Chondrocyte (in vitro differentiated cells): ENCODE measurements around the gene ESR2. TPM values are rescaled to one million over a fixed set of nuclear protein-coding genes. Genes with fewer than 3 reads are reported as not detected.

Source experiments
- DNase-seq: peaks from one replicate; pipeline ENCODE4 v3.0.0; 2021; ENCODE audit warnings: mixed read lengths, low spot score
- H3K27ac Mint-ChIP-seq: one replicate; pipeline ENCODE4 v1.8.0; 2021; ENCODE audit warnings: mild to moderate bottlenecking, moderate library complexity, mixed read lengths; ENCODE audit not compliant: unreplicated experiment
- H3K27me3 Mint-ChIP-seq: 2 replicates; pipeline ENCODE4 v1.8.0; 2021; ENCODE audit warnings: low read depth, mixed read lengths
- H3K36me3 Mint-ChIP-seq: 2 replicates; pipeline ENCODE4 v1.8.0; 2021; ENCODE audit warnings: low read depth, mixed read lengths
- H3K4me1 Mint-ChIP-seq: 2 replicates; pipeline ENCODE4 v1.8.0; 2021; ENCODE audit warnings: low read depth, mild to moderate bottlenecking, mixed read lengths
- H3K4me3 Mint-ChIP-seq: one replicate; pipeline ENCODE4 v1.8.0; 2021; ENCODE audit warnings: mild to moderate bottlenecking, moderate library complexity, mixed read lengths; ENCODE audit not compliant: unreplicated experiment
- H3K9me3 Mint-ChIP-seq: 2 replicates; pipeline ENCODE4 v1.8.0; 2021; ENCODE audit warnings: low read depth, mixed read lengths
- CTCF ChIP-seq: fragments of 200-600 bp; sonication (generic); IDR thresholded peaks from 2 replicates; pipeline ENCODE4 v1.5.0; 2021; ENCODE audit warnings: antibody characterized with exemption, mild to moderate bottlenecking, moderate library complexity
- total RNA-seq: library from RNA; stranded (reverse); gene quantifications from 3 replicates; pipeline ENCODE4 v1.2.1, GENCODE V29; 2021

ESR2 gene
- total RNA-seq, 1 donor from 2014 or later, result not detected

GRCh38 chr14:64149921-64150320 lies 144.2 kb downstream of the ESR2 start:
- no peaks in the 10 kb centered on the region for H3K9me3 Mint-ChIP-seq

GRCh38 chr14:64147126-64147790 lies 146.9 kb downstream of the ESR2 start:
- Mint-ChIP-seq H3K27me3 (no peaks in the 10 kb centered on the region), H3K4me1 (peaks cover 9% of the 10 kb centered on the region), H3K36me3 (peaks cover 3% of the 10 kb centered on the region), H3K4me3 (no peak overlapping the region), H3K27ac (peak overlapping the region; percentile 59), H3K9me3 (no peaks in the 10 kb centered on the region)
- TF ChIP-seq CTCF, result no peak
- DNase-seq, result no peak

More at GRCh38 chr14:64149921-64150320, 144.2 kb downstream of the ESR2 start:
- H3K36me3 Mint-ChIP-seq, result no peaks in the 10 kb centered on the region
- H3K4me1 Mint-ChIP-seq, result peaks cover 9% of the 10 kb centered on the region
- DNase-seq, result no peak
- no peaks in the 10 kb centered on the region for H3K27me3 Mint-ChIP-seq
- H3K4me3 Mint-ChIP-seq, result no peak overlapping the region
- TF ChIP-seq CTCF, result no peak
- no peak overlapping the region for H3K27ac Mint-ChIP-seq

GRCh38 chr14:64137657-64138290 lies 156.4 kb downstream of the ESR2 start:
- no peaks in the 10 kb centered on the region for H3K4me1 Mint-ChIP-seq
- DNase-seq, result no peak
- peak; percentile 51 for TF ChIP-seq CTCF
- H3K27ac Mint-ChIP-seq, result no peak overlapping the region
- H3K36me3 Mint-ChIP-seq, result peaks cover 8% of the 10 kb centered on the region
- H3K27me3 Mint-ChIP-seq, result no peaks in the 10 kb centered on the region
- no peaks in the 10 kb centered on the region for H3K9me3 Mint-ChIP-seq
- no peak overlapping the region for H3K4me3 Mint-ChIP-seq

- no peaks in the 10 kb centered on the region for H3K4me1 Mint-ChIP-seq
- H3K36me3 Mint-ChIP-seq, result peaks cover 9% of the 10 kb centered on the region
- H3K9me3 Mint-ChIP-seq, result peaks cover 7% of the 10 kb centered on the region
- TF ChIP-seq CTCF, result no peak
- H3K4me3 Mint-ChIP-seq, result no peak overlapping the region
- DNase-seq, result no peak
- H3K27me3 Mint-ChIP-seq, result no peaks in the 10 kb centered on the region
- no peak overlapping the region for H3K27ac Mint-ChIP-seq
Observed at GRCh38 chr14:64126548-64126947, 167.6 kb downstream of the ESR2 start.

GRCh38 chr14:64125270-64125669 lies 168.9 kb downstream of the ESR2 start:
- no peaks in the 10 kb centered on the region for H3K27me3 Mint-ChIP-seq
- peaks cover 9% of the 10 kb centered on the region for H3K36me3 Mint-ChIP-seq
- DNase-seq, result no peak
- H3K4me3 Mint-ChIP-seq, result no peak overlapping the region
- peaks cover 7% of the 10 kb centered on the region for H3K9me3 Mint-ChIP-seq
- no peak for TF ChIP-seq CTCF
- H3K27ac Mint-ChIP-seq, result no peak overlapping the region
- no peaks in the 10 kb centered on the region for H3K4me1 Mint-ChIP-seq
